GM19193 (cell line): ENCODE results near the gene N4BP3.

Experiments used
- POLR2A ChIP-seq: IDR thresholded peaks from 4 replicates; pipeline ENCODE4 v1.6.1; 2011; ENCODE audit not compliant: insufficient read depth, insufficient read length; ENCODE audit errors: extremely low read depth

Gene N4BP3, protein sequence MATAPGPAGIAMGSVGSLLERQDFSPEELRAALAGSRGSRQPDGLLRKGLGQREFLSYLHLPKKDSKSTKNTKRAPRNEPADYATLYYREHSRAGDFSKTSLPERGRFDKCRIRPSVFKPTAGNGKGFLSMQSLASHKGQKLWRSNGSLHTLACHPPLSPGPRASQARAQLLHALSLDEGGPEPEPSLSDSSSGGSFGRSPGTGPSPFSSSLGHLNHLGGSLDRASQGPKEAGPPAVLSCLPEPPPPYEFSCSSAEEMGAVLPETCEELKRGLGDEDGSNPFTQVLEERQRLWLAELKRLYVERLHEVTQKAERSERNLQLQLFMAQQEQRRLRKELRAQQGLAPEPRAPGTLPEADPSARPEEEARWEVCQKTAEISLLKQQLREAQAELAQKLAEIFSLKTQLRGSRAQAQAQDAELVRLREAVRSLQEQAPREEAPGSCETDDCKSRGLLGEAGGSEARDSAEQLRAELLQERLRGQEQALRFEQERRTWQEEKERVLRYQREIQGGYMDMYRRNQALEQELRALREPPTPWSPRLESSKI

DNA sequence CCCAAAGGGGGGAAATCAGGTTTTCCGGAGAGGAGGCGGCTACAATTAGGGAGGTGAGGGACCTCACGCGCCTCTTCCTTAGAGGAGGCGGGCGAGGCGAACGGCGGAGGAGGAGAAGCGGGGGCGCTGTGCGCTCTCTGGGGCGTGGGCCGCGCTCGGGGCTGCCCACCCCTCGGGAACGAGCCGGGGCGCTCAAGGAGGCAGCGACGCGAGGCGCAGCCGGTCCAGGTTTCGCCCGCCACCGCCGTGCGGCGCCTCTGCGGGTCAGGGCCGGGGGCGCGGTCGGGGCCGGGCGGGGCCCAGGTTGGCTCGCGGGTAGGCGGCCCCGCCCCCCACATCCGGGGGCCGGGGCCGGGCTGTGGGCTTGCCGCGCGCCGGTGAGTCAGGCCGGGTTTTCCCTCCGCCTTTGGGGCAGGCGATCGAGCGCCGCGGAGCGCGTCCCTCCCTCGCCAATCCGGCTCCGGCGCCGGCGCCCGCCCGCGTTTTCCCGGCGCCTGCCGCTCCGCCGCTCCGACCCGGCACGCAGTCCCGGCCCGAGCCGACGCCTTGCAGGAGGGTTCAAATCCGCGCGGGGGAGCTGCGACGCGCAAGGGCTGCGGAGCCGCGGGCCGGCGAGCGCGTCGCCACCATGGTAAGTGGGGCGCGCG is at the start of gene N4BP3:
Gene N4BP3, plus strand, starts transcription at position 392 of the 647 bp plus-strand sequence. CDS start 6,052 bp downstream, outside the sequence.
- peak; percentile 49 for TF ChIP-seq POLR2A

DNA sequence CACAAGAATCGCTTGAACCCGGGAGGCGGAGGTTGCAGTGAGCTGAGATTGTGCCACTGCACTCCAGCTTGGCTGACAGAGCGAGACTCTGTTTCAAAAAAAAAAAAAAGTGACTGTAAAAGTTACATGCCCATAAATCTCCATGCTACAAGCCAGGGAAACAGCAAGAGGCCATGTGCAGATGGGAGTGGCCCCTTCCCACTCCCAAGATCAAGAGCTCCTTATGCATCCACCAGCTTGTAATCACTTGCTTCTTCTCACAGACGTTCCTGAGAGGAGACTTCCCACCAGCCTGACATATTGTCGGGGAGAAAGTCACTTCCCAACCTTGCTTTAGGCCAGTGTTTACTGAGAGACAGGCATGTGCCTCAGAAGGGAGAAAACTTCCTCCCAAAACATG is 45.6 kb upstream of the N4BP3 start:
- TF ChIP-seq POLR2A, result no peak

DNA sequence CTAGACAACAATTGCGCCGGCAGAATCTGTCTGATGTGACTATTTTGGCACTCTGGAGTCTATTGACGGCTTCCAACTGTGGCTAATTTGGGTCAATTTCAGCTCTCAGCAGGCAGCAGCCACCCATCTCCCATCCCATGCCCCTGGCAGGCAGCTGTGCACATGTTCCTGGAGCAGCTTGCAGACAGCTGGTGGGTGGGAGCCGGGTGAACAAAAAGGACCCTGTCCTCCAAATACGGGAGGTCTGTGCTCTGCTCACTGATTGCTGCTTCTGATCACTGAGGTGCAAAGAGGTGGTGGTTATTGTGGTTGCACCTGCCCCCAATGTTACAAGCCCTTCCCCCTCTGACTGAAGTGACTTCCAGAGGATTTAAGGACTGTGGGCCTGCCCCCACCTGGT is 45.0 kb upstream of the N4BP3 start:
- TF ChIP-seq POLR2A, result no peak

DNA sequence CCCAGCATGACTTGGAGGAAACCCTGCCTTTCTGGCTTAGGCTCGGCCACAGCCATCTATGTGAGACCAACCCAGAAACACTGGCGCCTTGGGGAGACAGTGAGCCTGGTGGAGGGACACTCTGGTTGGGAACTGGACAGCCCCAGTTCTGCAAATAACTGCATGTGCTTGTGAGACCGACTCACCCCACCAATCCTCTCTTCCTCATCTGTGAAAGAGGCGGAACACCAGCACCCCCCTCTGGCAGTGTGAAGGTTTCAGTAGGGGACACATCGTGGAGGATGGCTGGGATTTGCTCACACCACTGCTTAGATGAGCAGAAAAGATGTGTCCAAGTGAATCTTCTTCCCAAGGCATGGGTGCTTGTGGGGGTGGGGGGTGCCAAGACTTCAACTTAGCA is 43.4 kb upstream of the N4BP3 start:
- TF ChIP-seq POLR2A, result no peak

DNA sequence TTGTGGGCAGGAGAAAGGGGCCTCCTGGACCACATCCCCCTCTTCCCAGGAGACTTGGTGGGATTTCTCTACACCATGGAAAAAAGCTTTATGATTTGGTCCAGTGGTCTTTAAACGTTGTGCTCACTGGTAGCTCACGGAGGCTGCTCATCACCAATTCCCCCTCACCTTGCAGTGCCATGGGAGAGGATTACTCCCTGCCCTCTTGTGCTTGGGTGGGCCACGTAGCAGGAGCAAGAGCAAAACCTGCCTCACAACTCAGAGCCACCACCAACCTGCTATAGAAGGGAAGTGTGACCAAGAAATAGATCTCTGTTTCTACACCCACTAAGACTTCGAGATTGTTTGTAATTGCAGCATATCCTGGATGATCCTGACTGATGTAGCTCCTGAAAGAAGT is 42.2 kb upstream of the N4BP3 start:
- TF ChIP-seq POLR2A, result no peak

DNA sequence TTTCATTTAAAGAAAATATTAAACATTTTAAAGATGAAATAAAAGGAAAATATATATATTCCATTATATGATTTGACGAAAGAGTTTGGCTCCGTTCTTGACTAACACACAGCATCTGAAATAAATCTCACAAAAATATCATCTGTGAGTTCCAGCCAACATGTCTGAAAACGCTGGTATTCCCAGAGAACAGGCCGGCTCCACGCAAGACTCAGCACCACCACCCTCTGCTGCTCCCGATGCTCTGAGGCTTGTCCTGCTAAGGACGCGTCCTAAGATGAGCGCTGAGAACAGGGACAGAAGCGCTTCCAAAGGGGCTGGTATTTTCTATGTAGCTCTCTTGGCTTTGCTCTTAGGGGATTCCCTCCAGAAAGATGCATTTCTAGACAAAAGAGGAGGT is 40.6 kb upstream of the N4BP3 start:
- no peak for TF ChIP-seq POLR2A

DNA sequence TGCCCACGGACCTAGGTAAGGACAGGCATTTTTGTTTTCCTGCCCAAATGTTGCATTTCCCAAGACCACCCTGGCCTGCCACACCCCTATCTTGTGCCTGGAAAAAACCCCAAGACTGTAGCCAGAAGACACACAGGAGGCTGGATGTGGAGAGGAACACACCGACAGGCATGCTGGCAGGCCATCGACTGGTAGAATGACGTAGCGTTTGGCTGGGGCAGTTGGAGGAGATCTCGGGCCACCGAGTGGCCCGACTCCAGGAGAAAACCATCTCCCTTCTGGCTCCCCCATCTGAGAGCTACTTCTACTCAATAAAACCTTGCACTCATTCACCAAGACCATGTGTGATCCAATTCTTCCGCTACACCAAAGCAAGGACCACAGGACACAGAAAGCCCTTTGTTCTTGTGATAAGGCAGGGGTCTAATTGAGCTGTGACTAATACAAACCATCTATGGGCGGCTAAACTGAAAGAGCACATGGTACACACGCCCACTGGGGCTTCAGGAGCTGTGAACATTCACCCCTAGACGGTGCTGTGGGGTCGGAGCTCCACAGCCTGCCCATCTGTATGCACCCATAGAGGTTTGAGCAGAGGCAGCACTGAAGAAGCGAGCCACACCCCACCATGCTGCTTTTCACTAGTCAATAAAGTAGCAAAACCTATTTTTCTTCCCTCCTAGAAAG is 38.9 kb upstream of the N4BP3 start:
- TF ChIP-seq POLR2A, result no peak

DNA sequence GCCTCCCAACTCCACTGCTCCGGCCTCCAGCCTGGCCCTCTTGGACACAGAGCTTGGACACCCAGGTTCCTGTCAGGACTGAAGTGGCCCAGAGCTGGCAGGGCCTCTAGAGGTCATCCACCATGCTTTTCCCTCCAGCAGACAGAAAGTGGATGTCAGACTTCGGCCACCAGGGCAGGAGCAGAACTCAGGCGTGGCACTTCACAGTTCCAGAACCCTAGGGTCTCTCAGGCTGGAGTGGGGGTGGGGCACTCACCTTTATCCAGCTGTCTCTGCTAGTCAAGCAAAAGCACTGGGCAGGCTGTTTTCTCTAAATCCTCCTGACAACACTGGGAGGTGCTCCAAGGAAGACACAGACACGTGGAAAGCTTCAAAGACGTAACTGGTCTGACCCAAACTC is 35.6 kb upstream of the N4BP3 start:
- TF ChIP-seq POLR2A, result no peak

DNA sequence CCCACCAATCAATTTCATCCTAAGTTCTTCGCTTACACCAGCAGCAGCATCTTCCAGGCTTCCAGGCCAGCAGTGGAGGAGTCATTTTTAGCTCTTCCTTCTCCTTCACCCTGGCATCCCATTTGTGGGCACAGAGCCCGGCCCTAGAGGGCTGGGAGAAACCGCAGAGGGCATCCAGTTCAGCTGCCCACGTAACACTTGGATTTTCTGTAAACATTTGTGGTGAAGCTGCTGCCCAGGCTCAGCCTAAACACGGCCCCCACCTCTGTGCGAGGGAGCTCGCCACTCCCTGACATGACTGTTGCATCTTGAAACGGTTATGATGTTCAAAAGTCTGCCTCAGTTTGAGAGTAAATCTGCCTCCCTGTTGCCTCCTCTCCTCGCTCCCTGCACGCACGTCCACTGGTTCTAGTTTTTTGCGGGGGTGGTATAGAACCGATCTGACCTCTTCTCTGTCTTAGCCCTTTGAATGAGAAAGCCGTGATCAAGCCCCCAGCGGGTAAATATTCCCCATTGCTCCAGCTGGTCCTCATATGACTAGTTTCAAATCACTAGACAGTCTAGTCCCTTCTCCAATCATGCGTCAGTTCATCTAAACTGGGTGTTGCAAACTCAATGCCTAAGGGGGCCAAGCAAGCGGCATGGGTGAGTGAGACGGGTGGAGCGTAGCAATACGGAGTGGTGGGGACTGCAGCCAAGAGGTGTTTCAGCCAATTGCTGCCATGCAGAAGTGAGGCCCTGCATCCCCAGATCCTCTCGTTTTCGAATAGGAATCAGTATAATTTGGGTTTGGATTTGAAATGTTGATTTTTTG is 34.9 kb upstream of the N4BP3 start:
- no peak for TF ChIP-seq POLR2A

DNA sequence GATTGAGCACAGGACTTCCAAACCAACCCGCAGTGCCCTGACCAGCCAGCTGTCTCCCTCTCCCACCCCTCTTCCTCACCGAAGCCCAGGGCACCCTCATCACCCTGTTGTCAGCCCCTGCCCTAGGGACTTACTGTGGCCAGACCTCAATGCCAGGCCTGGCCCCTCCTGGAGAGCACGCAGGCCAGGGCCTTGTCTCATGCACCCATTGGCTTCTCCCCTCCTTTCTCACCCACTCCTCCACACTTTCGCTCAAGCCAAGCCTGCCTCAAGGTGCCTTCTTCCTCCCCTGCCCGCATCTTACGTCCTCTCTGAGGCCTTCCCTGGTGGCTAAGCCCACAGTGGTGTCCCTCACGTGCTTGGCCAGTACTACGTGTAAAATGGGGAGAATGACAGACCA is 33.3 kb upstream of the N4BP3 start:
- TF ChIP-seq POLR2A, result no peak

DNA sequence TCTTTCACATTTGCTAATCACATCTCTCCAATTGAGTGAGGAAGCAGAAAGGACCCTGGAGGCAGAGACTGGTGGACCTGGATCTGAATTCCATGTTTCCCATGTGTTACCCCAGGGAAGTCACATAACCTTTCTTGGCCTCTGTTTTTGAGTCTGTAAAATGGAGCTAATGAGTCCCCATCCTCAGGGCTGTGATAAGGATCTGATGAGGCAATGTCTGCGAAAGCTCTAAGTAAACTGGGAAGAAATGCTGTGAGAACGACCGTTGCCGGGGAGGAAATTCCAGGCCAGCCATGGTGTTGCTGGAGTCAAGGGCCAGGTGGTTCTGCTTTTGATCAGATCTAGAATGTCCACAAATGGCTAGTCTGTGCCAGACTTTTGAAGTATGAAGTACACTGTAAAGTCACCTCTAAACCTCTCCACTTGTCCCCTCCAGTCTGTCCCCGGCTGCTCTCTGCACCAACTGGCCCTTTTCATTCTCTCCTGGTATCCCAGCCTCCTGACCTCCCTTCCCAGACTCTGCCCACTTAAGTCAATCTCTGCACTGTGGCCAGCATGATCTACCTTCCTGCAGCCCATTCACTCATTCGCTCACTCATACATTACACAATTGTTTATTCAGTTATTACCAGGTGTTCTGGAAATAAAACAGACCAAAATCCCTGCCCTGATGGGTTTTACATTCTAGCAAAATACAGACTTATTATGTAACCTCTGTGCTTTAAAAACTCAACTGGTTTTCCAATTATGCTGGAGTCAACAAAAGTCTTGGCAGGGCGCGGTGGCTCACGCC is 32.5 kb upstream of the N4BP3 start:
- no peak for TF ChIP-seq POLR2A

DNA sequence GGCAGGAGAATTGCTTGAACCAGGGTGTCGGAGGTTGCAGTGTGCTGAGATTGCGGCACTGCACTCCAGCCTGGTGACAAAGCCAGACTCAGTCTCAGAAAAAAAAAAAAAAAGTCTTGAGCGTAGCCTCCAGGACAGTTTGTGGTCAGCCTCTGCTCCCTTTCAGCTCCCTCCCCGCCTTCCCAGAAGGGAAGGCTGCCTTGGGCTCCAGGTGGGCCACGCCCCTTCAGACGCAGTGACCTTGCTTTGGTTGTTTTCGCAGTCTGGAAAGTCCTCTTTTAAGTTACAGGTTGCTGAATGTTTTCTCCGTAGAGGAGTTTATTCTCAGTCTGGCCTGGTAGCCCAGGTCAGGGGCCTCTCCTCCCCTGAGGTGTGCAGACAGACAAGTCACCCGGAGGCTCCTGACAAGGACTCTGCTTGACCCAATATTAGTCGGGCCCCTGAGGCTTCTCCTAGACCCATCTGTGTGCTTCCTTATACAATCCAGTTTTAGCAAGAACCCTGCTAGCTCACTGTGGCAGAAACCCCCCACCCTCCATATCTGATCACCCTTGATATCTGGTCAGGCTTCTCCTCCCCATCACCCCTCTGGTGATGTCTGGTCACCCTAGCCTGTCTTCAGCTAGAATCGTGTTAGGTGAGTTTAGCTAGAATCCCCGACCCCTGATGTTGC is 31.6 kb upstream of the N4BP3 start:
- no peak for TF ChIP-seq POLR2A

DNA sequence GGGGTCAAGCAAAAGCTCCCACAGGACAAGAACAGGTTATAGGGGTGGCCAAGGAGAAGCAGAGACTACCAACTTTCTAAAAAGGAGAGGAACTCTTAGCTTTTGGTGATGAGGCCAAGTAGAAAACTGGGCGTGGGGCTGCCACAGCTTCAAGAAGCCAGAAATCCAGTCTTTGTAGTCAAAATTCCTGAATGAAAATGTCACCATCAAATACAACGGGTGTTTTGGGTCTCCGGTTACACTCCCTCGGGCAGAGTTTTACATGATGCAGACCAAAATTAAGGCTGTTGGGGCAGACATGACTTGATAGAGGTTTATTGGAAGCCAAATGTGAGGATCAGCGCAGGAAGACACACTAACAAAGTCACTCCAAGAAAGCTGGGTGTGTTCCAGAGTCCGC is 29.4 kb upstream of the N4BP3 start:
- no peak for TF ChIP-seq POLR2A
